Right ventricle myocardium superior (tissue), 1 donor: Measurements from ENCODE around the gene BAZ1B. TPM values are rescaled to one million over a fixed set of nuclear protein-coding genes. Genes with fewer than 3 reads are reported as not detected.
"Not testable (repeated sequence)": the region's sequence is repeated elsewhere in the genome, so short reads cannot be mapped to it uniquely, and the experiment has no call there.

ENCODE experiments used
- ATAC-seq: fragments of 200-7000 bp; cut with Tn5 transposase; one replicate; pipeline ENCODE4 v1.9.1; 2020; ENCODE audit warnings: mild to moderate bottlenecking; ENCODE audit not compliant: poor library complexity
- DNase-seq: peaks from one replicate; pipeline ENCODE4 v3.0.0-alpha.2; 2020
- intact Hi-C: fragments of 100-400 bp; cut with DNase I; formaldehyde crosslinking; loops from one replicate; pipeline ENCODE4 v1.11.2; 2022
- total RNA-seq: library from RNA; stranded (reverse); fragmentation: NEBNext Ultra II Directional; extraction: Animal tissue kit (Norgen Biotek cat#: 25700); gene quantifications from one replicate; pipeline ENCODE4 v1.2.1, GENCODE V29; 2021
- donor health status: DM: no; HTN: yes; CAD: no; lungs with severe emphysema.

Gene BAZ1B
- total RNA-seq, 1 donor from 2014 or later = 36.8 TPM

DNA sequence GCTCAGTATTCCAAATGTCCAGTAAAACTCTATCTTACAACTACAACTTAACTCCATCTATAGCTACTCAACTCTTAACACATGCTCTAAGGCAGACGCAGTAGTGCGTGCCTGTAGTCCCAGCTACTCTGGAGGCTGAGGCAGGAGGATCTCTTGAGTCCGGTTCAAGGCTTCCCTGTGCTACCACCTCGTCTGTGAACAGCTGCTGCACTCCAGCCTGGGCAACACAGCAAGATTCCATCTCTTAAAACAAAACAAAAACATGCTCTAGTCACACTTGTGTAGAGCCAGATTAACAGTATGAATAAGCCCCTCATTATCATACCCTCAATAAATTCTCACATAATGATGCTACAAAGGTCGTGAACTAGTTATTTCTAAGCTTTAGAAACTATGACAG lies 3.6 kb downstream of the BAZ1B start:
- intact Hi-C loops = no loop called here
- DNase-seq (no peak), ATAC-seq (no peak)

GRCh38 chr7:73517241-73517995 lies 4.7 kb downstream of the BAZ1B start:
- intact Hi-C loops = no loop called here
- DNase-seq = no peak
- no peak for ATAC-seq

DNA sequence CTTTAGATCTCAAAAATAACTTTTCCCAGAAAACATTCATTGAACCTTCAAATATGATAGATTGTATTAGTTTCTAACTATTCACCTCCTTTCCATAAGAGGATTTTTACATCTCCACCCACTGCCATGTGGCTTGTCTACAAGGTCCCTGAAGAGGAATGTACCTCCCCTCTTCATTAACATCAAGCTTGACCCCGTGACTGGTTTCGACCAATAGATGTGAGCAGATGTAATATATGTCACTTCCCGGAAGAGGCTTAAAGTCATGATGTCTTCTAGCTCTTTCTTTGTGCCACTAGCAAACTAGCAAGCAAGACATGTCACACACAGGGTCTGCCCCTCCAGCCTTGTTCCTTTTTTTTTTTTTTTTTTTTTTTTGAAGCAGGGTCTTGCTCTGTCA lies 6.9 kb downstream of the BAZ1B start:
- DNase-seq (no peak), ATAC-seq (no peak)

GRCh38 chr7:73512018-73512780 lies 9.9 kb downstream of the BAZ1B start:
- intact Hi-C loops = no loop called here
- ATAC-seq = no peak
- no peak for DNase-seq

More for the DNA sequence above, 6.9 kb downstream of the BAZ1B start:
- intact Hi-C loops = no loop called here

DNA sequence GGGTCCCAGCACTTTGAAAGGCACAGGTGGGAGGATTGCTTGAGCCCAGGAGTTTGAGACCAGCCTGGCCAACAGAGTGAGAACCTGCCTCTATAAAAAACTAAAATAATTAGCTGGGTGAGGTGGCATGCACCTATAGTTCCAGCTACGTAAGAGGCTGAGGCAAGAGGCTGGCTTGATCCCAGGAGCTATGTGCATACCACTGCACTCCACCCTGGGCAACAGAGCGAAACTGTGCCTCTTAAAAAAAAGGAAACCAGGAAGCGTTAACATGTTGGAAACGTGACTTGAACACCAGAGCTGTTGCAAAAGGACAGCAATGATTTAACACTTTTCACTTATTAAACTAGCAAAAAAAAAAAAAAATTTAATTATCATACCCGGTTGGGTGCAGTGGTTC lies 12.6 kb downstream of the BAZ1B start:
- intact Hi-C loops = no loop called here
- DNase-seq (no peak), ATAC-seq (no peak)

DNA sequence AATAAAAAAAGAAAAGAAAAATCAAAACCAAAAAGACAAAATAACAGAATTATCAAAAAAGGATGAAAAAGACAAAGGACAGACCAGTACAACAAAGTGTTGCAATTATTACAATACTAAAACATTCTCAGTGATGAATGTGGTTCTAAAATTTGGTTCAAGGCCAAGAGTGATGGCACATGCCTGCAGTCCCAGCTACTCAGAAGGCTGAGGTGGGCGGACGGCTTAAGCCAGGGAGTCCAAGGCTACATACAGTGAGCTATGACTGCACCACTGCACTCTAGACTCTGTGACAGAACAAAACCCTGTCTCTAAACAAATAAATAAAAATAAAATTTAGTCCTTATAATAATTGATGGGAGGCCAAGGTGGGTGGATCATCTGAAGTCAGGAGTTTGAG lies 14.5 kb downstream of the BAZ1B start:
- no peak for ATAC-seq
- no peak for DNase-seq
- intact Hi-C loops = no loop called here

DNA sequence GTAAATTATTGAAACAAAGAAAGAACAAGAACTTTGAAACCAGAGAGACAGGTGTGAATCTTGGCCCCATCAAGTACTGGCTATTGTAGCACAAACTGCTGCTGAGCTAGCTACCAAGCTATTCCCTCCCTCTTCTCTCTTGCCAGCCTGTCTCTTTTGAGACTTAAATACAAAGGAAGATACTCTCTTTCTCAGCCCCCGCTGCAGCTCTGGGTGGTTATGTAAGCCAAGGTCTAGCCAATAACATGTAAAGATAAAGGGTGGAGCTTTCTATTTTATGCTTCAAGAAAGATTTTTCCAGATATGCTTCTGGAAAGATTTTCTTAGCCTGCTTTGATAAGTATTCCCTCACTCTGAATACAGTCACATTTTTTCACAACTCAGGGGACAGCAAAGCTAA lies 17.2 kb downstream of the BAZ1B start:
- intact Hi-C loops = no loop called here
- DNase-seq (no peak), ATAC-seq (no peak)

GRCh38 chr7:73504017-73504416 lies 18.1 kb downstream of the BAZ1B start:
- intact Hi-C loops = no loop called here
- ATAC-seq (no peak), DNase-seq (no peak)

GRCh38 chr7:73503229-73503628 lies 18.9 kb downstream of the BAZ1B start:
- intact Hi-C loops = no loop called here
- ATAC-seq (no peak), DNase-seq (no peak)

GRCh38 chr7:73496626-73497025 lies 25.5 kb downstream of the BAZ1B start:
- ATAC-seq = no peak
- no peak for DNase-seq
- intact Hi-C loops = no loop called here

GRCh38 chr7:73495507-73495906 lies 26.6 kb downstream of the BAZ1B start:
- ATAC-seq, intact Hi-C loops: not testable (repeated sequence)

DNA sequence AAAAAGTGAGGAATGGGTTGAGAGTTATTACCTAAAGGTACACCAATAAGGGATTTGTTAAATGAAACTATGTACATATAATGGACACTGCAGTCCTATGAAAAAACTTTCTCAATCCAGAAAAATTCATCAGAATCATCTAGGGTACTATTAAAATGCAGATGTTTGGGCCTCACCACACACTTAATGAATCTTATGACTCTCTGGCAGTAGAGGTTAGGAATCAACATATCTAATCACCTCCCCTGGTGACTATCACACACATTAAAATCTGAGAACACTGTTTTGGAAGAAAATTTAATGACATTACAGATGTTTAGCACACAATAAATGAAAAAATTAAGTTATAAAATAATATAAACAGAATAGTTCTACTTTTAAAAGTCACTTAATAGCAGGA lies 32.1 kb downstream of the BAZ1B start:
- ATAC-seq = no peak
- intact Hi-C loops = no loop called here

More at GRCh38 chr7:73495507-73495906, 26.6 kb downstream of the BAZ1B start:
- not testable (repeated sequence) for DNase-seq

GRCh38 chr7:73487486-73487885 lies 34.6 kb downstream of the BAZ1B start:
- DNase-seq = no peak
- no peak for ATAC-seq
- intact Hi-C loops = no loop called here

More for the DNA sequence above, 32.1 kb downstream of the BAZ1B start:
- no peak for DNase-seq

- ATAC-seq (no peak), DNase-seq (no peak)
- intact Hi-C loops = no loop called here
Observed at GRCh38 chr7:73483171-73483570, 38.9 kb downstream of the BAZ1B start.

- DNase-seq (no peak), ATAC-seq (no peak)
- intact Hi-C loops = no loop called here
Observed at GRCh38 chr7:73482746-73483145, 39.3 kb downstream of the BAZ1B start.

DNA sequence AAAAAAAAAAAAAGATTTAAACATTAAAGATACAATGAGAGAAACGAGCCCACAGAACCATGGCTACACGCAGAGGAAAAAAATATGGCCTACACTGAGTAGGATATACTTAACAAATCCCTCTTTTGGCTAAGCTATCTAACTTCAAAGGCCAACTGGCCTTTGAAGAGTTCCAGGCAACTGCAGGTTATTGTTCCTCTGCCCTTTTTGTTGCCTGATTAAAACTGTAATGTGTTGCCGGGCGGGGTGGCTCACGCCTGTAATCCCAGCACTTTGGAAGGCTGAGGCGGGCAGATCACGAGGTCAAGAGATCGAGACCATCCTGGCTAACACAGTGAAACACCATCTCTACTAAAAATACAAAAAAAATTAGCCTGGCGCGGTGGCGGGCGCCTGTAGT lies 40.6 kb downstream of the BAZ1B start:
- ATAC-seq, DNase-seq, intact Hi-C loops: not testable (repeated sequence)

DNA sequence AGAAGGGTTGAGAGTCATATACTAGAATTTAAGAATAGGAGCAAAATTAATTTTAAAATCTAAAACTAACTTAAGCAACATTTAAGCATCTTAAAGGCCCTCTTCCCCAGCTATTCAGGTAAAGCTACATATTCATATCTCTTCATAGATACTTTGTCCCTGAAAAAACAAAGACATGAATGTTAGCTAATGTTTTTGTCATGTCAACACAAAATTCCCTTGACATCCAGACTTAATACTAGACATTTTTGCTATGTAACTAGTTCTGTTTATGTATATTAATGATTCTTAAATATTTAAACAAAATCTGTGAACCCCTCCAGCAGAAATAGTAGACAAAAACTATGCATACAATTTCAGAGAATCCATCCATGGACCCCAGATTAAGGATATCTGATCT lies 43.5 kb downstream of the BAZ1B start:
- DNase-seq = no peak
- intact Hi-C loops = no loop called here
- ATAC-seq = no peak

DNA sequence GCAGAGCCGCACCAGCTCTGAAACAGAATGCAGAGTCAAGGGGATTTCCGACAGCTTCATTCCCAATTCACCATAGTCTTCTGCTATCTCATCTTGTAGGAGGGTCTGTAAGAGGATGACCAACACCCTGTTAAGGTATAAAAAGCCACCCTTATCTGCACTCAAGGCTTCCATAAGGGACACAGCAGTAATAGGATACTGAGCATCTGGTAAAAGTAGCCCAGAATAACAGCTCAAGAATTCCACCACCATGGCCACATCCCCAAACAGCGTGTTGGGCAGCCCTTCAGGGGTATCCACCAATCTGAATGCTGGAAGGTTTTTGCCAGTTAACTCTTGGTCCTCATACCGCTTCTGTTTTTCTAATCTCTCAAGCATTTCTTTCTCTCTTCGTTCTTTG lies 44.7 kb downstream of the BAZ1B start:
- ATAC-seq = no peak
- intact Hi-C loops = no loop called here
- DNase-seq = no peak

- intact Hi-C loops = no loop called here
- DNase-seq = no peak
- ATAC-seq = no peak
Observed at GRCh38 chr7:73470208-73470607, 51.9 kb downstream of the BAZ1B start.

DNA sequence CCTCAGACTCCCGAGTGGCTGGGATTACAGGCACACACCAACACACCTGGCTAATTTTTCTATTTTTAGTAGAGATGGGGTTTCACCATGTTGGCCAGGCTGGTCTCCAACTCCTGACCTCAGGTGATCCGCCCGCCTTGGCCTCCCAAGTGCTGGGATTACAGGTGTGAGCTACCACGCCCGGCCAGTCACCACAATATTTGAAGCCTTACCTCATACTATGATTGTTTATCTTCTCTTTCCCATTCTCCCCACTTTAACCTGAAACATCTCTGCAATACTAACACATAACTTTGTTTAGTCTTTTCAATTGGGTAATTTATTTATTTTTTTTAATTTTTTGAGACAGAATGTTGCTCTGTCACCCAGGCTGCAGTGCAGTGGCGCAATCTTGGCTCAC lies 55.0 kb downstream of the BAZ1B start:
- not testable (repeated sequence) for ATAC-seq

More for the DNA sequence above, 55.0 kb downstream of the BAZ1B start:
- DNase-seq, intact Hi-C loops: not testable (repeated sequence)
